Stomach (tissue), 9 donors: Measurements from ENCODE around the gene CLK2. TPM values are rescaled to one million over a fixed set of nuclear protein-coding genes. Genes with fewer than 3 reads are reported as not detected.

Source experiments
- DNase-seq, 2 donors: peaks; one replicate each; pipeline versions ENCODE4 v3.0.0 to v3.0.0-alpha.2; 2013 to 2019
- H3K27ac ChIP-seq, 5 donors: fragments of 200-600 bp in 4 of 5; sonication (generic) in 4 of 5; one replicate each; pipeline ENCODE4 v1.5.1; 2013 to 2019; ENCODE audit warnings: mild to moderate bottlenecking in 1 of 5, moderate library complexity in 1 of 5
- H3K27me3 ChIP-seq, 3 donors: fragments of 200-600 bp; sonication (generic); one replicate each; pipeline ENCODE4 v1.5.1; 2017 to 2019; ENCODE audit warnings: mixed run types in 1 of 3
- H3K36me3 ChIP-seq, 4 donors: fragments of 200-600 bp; sonication (generic); 1 replicate in 3 of 4; 2 replicates in 1 of 4; pipeline ENCODE4 v1.5.1; 2016 to 2019
- H3K4me1 ChIP-seq, 4 donors: fragments of 200-600 bp; sonication (generic); one replicate each; pipeline ENCODE4 v1.5.1; 2016 to 2019
- H3K4me3 ChIP-seq, 4 donors: fragments of 200-600 bp; sonication (generic) in 3 of 4; one replicate each; pipeline ENCODE4 v1.5.1; 2016 to 2019; ENCODE audit warnings: mild to moderate bottlenecking in 1 of 4
- H3K9me3 ChIP-seq, 4 donors: fragments of 200-600 bp; sonication (generic); one replicate each; pipeline ENCODE4 v1.5.1; 2016 to 2019
- CTCF ChIP-seq, 7 experiments: fragments of 450-650 bp in 4 of 7; fragments of 200-600 bp in 3 of 7; sonication (generic) in 3 of 7; IDR thresholded peaks; one replicate each; pipeline ENCODE4 v1.5.1; 2016 to 2019; ENCODE audit warnings: antibody characterized with exemption in 7 of 7, control low read depth in 2 of 7, mild to moderate bottlenecking in 1 of 7
- EP300 ChIP-seq: sonication (generic); formaldehyde crosslinking; IDR thresholded peaks from one replicate; pipeline ENCODE4 v1.6.1; 2017; ENCODE audit warnings: antibody characterized with exemption
- POLR2A ChIP-seq, 4 donors: fragments of 450-650 bp; IDR thresholded peaks; one replicate each; pipeline ENCODE4 v1.6.1; 2016; ENCODE audit warnings: antibody characterized with exemption in 4 of 4, control low read depth in 2 of 4, mild to moderate bottlenecking in 1 of 4, moderate library complexity in 1 of 4
- POLR2AphosphoS5 ChIP-seq, 3 donors: sonication (generic); formaldehyde crosslinking; IDR thresholded peaks; one replicate each; pipeline ENCODE4 v1.6.1; 2016; ENCODE audit warnings: antibody characterized with exemption in 3 of 3
- WGBS, 5 donors: extraction: QIAGEN DNeasy Blood & Tissue Kit in 3 of 5; methylation state at CpG; one replicate each; pipeline versions ENCODE4 v1.1.5 to v1.1.7; 2013 to 2018; 5-methylcytosine and 5-hydroxymethylcytosine counted together
- intact Hi-C: fragments of 100-400 bp; cut with DNase I; formaldehyde crosslinking; loops from one replicate; pipeline ENCODE4 v1.15.1; 2023; ENCODE audit warnings: low total_unique reads
- polyA plus RNA-seq, 3 donors: library from polyadenylated mRNA; stranded (reverse); fragments of 200-250 nt; gene quantifications; one replicate each; pipeline ENCODE4 v1.2.3, GENCODE V29; 2013
- total RNA-seq, 5 donors: library from RNA; depleted of rRNA; stranded (reverse); fragments of >200 nt; gene quantifications; one replicate each; pipeline versions ENCODE4 v1.1.0 to v1.2.3, GENCODE V29; 2014 to 2016
- donor health status: healthy with polysubstance abuse.
- donor health status: Bipolar disorder and iron deficiency.
- donor health status: healthy.

The CLK2 gene
- total and polyA plus RNA-seq, 8 donors = 16.0 to 77.6 (median 43.3) TPM

DNA sequence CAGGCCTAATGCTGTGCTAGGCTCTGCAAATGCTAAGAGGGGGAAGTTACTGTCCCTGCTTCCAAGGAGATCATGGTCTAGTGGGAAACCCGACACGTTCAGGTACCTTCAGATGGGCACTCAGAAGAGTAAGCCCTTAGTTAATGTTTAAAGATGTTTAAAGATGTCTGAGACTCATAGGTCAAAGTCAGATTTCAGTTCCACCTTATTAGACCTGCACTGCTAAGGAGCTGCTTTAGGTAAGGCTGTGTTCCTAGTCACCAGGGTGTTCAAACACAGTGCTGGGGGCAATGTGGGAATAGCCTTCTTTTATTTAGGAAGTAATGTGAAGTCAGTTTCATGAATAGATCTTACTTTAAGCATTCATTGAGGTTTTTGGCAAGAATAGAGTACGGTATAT, 43.6 kb upstream of the CLK2 start:
- Histone ChIP-seq H3K27ac (no peak overlapping the region), H3K9me3 (no peaks in the 10 kb centered on the region), H3K27me3 (no peaks in the 10 kb centered on the region), H3K36me3 (peaks cover 3 to 65% (median 57%) of the 10 kb centered on the region in 4 donors), H3K4me1 (peaks cover 19 to 26% (median 21%) of the 10 kb centered on the region in 4 donors), H3K4me3 (no peak overlapping the region)
- 87 to 94% (median 89%) methylated on average over 3 of the region's 3 CpGs for WGBS, 5 donors
- DNase-seq = no peak
- TF ChIP-seq POLR2A (IDR thresholded peaks at IDR 0.05) (no peak), POLR2AphosphoS5 (IDR thresholded peaks at IDR 0.05) (no peak), EP300 (no peak), CTCF (IDR thresholded peaks at IDR 0.05) (no peak)
- intact Hi-C loops = no loop called here

DNA sequence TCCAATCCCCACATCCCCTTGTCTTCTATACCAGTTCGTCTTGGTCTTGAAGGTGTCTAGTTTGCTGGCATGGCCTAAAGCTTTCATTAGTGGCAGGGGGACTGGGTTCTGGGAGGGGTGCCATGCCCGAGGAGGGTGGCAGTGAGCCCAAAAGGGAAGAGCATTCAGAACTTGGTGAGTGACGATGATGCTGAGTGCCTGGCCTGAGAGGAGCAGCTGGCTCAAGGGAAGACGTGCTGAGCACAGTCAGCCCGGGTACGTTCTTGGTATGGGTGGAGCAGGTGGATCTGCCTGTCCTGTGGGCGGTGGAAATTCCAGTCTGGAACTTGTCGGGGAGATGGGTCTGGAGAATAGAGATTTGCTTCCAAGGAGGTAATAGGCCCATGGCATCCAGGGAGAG, 40.0 kb upstream of the CLK2 start:
- Histone ChIP-seq H3K4me3 (no peak overlapping the region), H3K4me1 (peaks cover 17 to 26% (median 23%) of the 10 kb centered on the region in 4 donors), H3K27me3 (no peaks in the 10 kb centered on the region), H3K27ac (no peak overlapping the region), H3K9me3 (no peaks in the 10 kb centered on the region), H3K36me3 (peaks cover 3 to 56% (median 50%) of the 10 kb centered on the region in 4 donors)
- intact Hi-C loops = no loop called here
- TF ChIP-seq CTCF (IDR thresholded peaks at IDR 0.05) (no peak), POLR2AphosphoS5 (IDR thresholded peaks at IDR 0.05) (no peak), POLR2A (IDR thresholded peaks at IDR 0.05) (no peak), EP300 (no peak)
- WGBS, 5 donors = 80 to 93% (median 86%) methylated on average over 8 of the region's 8 CpGs
- no peak for DNase-seq

DNA sequence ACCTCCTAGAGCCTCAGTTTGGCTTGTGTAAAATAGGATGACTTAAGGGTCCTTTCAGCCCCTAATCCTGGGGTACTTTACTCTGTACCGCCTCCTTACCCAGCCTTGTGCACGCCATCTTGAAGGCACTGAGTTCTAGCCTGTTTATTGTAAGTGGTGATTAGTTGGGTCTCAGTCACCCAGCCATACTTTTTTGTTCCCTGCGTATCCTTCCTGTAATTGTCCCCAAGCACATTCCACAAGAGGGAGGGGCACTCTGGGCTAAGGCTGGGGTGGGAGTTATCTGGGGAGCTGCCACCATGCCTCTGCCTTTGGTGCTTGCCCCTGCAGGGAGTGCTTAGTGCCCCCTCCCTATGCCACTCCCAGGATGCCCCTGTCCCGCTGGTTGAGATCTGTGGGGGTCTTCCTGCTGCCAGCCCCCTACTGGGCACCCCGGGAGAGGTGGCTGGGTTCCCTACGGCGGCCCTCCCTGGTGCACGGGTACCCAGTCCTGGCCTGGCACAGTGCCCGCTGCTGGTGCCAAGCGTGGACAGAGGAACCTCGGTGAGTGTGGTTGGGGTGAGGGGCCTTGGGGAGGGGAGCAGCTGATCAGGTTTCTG, 36.2 kb upstream of the CLK2 start:
- 0 to 10% (median 7%) methylated on average over 2 to 11 of the region's 11 CpGs for WGBS, 5 donors
- Histone ChIP-seq H3K9me3 (no peaks in the 10 kb centered on the region), H3K27ac (peak overlapping the region; percentile 84 to 92 (median 90)), H3K4me3 (peak overlapping the region; percentile 59 to 80 (median 70)), H3K4me1 (peaks cover 17 to 34% (median 28%) of the 10 kb centered on the region in 4 donors), H3K27me3 (no peaks in the 10 kb centered on the region), H3K36me3 (peaks cover 0 to 32% (median 28%) of the 10 kb centered on the region in 4 donors)
- TF ChIP-seq POLR2AphosphoS5 (IDR thresholded peaks at IDR 0.05) = peak in 1 of 3 donors; percentile 23
- TF ChIP-seq POLR2A (IDR thresholded peaks at IDR 0.05) = no peak
- no peak for TF ChIP-seq EP300
- no peak for TF ChIP-seq CTCF (IDR thresholded peaks at IDR 0.05)
- intact Hi-C loops = no loop called here
- peak; percentile 65 to 76 for DNase-seq

DNA sequence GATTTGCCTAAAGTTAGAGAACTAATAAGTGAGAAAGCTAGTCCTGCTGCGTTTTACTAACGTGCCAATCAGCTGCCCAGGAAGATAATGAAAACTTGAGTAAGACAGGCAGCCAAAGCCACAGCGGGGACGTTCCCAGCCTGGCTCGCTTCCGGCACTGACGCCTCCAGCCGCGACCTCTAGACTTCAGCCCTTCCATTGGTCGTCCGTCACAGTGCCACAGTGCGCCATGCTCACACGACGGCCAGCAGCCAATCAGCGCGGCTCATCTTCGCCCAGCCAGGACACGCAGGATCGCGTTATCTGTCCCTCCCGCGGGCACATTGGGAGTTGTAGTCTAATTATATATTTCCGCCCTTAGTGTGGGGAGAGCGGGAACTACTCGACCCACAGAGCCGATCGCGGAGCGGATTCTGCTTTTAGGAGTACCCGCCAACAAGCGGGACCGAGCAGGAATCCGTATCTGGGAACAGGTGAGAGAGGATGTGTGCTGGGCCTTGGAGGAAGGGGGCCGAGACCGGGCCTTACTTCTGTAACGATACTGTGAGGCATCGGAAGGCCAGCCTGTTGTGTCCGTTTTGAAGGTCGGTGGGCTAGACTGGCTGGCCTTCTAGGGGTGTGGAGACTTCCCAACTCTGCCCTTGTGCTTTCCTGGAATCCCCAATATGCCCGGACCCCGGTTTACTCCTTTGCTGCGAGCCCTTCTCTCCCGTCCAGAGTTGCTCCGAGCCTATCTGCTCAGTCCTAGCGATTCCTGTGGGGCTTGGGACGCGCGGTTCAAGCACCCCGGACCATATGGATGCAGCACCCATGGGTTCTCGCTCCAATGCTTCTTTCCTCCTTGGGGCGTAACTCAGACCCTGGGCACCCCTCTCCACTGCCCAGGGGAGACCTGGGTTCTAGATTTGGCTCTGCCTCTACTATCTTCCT, 35.5 kb upstream of the CLK2 start, which contains the start of gene FDPS:
TSS of gene FDPS (plus strand) at position 374 of the 930 bp plus-strand sequence. CDS start 924 bp downstream, outside the sequence.
- Histone ChIP-seq H3K36me3 (peaks cover 0 to 25% (median 21%) of the 10 kb centered on the region in 4 donors), H3K4me3 (peak within 1 kb of the TSS; percentile 59 to 80 (median 70)), H3K27me3 (no peaks in the 10 kb centered on the region), H3K9me3 (no peaks in the 10 kb centered on the region), H3K4me1 (peaks cover 17 to 34% (median 28%) of the 10 kb centered on the region in 4 donors), H3K27ac (peak within 1 kb of the TSS; percentile 84 to 92 (median 90))
- intact Hi-C loops = no loop called here
- TF ChIP-seq POLR2A (IDR thresholded peaks at IDR 0.05) (peak in 2 of 4 donors; percentile 39 to 48), EP300 (no peak), POLR2AphosphoS5 (IDR thresholded peaks at IDR 0.05) (peak; percentile 78 to 95 (median 90))
- WGBS, 5 donors = 0% methylated on average over 34 to 51 of the region's 51 CpGs
- peak; percentile 99 to 100 for DNase-seq
